Effector memory CD4-positive, alpha-beta T cell (primary cell): ENCODE results near the gene ATN1.

Experiments
- DNase-seq, 3 donors: peaks; one replicate each; pipeline ENCODE4 v3.0.0-alpha.2; 2020
- H3K27ac ChIP-seq: 2 replicates; pipeline ENCODE4 v1.7.0; 2013; ENCODE audit warnings: mild to moderate bottlenecking, low read length, moderate library complexity; ENCODE audit not compliant: insufficient read depth, poor library complexity, severe bottlenecking
- H3K27me3 ChIP-seq: replicated peaks from 2 replicates; pipeline ENCODE4 v1.7.0; 2013; ENCODE audit warnings: mild to moderate bottlenecking, low read length; ENCODE audit not compliant: insufficient read depth, control insufficient read depth, poor library complexity, severe bottlenecking
- H3K36me3 ChIP-seq: 2 replicates; pipeline ENCODE4 v1.7.0; 2013; ENCODE audit warnings: mild to moderate bottlenecking, low read length, moderate library complexity; ENCODE audit not compliant: control insufficient read depth, insufficient read depth
- H3K4me1 ChIP-seq: 2 replicates; pipeline ENCODE4 v1.7.0; 2013; ENCODE audit warnings: low read length, mild to moderate bottlenecking; ENCODE audit not compliant: control insufficient read depth, insufficient read depth, poor library complexity, severe bottlenecking
- H3K4me3 ChIP-seq: 2 replicates; pipeline ENCODE4 v1.7.0; 2013; ENCODE audit warnings: low read length, low read depth, mild to moderate bottlenecking; ENCODE audit not compliant: insufficient read depth, poor library complexity, severe bottlenecking
- H3K9me3 ChIP-seq: 2 replicates; pipeline ENCODE4 v1.7.0; 2013; ENCODE audit warnings: mild to moderate bottlenecking, low read length, moderate library complexity; ENCODE audit not compliant: control insufficient read depth

ATN1 gene

GRCh38 chr12:6925540-6926279 lies 2.0 kb upstream of the ATN1 start:
- Histone ChIP-seq H3K27me3 (no peaks in the 10 kb centered on the region), H3K4me3 (no peak overlapping the region)

DNA sequence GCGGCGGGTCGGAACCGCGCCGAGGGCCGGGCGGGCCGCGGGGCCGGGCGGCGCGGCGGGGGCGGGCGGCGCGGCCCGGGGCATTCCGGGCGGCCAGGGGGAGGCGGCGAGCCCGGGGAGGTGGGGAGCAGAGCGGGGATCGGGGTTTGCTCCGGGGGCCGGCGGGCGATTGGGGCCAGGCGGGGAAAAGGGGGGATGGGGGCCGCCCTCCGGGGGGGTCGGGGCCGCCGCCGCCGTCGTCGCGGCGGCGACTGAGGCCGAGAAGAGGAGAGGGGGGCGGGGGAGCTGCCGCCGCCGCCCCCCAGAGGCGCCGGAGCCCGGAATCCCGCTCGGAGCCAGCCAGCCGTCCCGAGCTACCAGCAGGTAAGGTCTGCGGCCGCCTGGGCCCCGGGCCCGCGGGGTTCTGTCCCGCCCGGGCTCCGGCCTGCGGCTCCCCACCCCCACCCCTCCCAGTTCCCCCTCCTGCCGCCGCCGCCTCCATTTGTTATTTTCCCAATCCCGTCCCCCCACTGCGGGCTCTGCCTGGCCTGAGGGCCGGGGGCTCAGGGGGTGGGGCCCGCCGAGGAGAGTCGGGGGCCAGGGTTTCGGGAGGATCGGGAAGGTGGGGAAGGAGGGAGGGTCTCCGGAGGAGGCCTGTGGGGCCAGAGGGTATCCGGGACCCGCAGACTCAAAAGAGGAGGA lies 403 bp downstream of the ATN1 start:
- no peak for DNase-seq
- H3K9me3 ChIP-seq: no peaks in the 10 kb centered on the region
- peaks cover 23% of the 10 kb centered on the region for H3K4me1 ChIP-seq
- H3K27ac ChIP-seq: peak overlapping the region; percentile 76
- H3K36me3 ChIP-seq: no peaks in the 10 kb centered on the region
- H3K4me3 ChIP-seq: peak overlapping the region; percentile 68
- no peaks in the 10 kb centered on the region for H3K27me3 ChIP-seq

More at GRCh38 chr12:6925540-6926279, 2.0 kb upstream of the ATN1 start:
- Histone ChIP-seq H3K4me1 (peaks cover 23% of the 10 kb centered on the region), H3K27ac (no peak overlapping the region), H3K9me3 (no peaks in the 10 kb centered on the region), H3K36me3 (peaks cover 22% of the 10 kb centered on the region)
- DNase-seq: no peak

DNA sequence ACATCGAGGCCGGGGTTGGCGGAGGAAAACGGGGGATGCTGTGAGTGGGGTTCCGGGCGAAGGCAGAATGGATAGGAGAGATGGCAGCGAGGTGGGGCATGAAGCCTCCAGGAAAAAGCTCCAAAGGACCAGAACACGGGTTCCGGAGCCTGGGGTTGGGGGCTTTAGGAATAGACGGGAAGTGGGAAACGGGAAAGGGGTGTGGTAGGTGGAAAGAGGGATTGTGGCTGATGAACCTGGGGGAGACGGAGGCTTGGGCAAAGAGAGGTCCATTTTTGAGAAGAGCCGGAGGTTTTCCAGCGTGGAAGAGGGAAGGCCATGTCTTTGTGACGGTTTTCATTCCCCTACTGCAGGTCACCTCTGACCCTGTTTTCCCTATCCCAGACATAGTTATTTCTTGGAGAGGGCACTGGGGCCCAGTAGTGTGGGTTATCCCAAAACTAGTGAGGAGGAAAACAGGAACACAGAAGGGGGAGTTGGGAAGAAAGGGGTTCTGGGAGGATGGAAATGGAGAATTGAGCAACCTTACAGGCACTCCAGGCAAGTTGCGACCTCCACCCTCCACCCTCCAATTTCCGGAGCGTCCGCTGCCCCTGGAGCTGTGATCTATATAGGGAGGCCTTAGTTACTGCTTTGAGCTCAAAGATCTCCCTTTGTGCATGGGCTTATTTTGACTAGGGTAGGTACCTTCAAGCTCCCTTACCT lies 1.1 kb downstream of the ATN1 start:
- Histone ChIP-seq H3K4me3 (peak overlapping the region; percentile 68), H3K4me1 (peaks cover 23% of the 10 kb centered on the region), H3K27ac (peak overlapping the region; percentile 76), H3K36me3 (no peaks in the 10 kb centered on the region), H3K27me3 (no peaks in the 10 kb centered on the region), H3K9me3 (no peaks in the 10 kb centered on the region)
- DNase-seq: no peak

DNA sequence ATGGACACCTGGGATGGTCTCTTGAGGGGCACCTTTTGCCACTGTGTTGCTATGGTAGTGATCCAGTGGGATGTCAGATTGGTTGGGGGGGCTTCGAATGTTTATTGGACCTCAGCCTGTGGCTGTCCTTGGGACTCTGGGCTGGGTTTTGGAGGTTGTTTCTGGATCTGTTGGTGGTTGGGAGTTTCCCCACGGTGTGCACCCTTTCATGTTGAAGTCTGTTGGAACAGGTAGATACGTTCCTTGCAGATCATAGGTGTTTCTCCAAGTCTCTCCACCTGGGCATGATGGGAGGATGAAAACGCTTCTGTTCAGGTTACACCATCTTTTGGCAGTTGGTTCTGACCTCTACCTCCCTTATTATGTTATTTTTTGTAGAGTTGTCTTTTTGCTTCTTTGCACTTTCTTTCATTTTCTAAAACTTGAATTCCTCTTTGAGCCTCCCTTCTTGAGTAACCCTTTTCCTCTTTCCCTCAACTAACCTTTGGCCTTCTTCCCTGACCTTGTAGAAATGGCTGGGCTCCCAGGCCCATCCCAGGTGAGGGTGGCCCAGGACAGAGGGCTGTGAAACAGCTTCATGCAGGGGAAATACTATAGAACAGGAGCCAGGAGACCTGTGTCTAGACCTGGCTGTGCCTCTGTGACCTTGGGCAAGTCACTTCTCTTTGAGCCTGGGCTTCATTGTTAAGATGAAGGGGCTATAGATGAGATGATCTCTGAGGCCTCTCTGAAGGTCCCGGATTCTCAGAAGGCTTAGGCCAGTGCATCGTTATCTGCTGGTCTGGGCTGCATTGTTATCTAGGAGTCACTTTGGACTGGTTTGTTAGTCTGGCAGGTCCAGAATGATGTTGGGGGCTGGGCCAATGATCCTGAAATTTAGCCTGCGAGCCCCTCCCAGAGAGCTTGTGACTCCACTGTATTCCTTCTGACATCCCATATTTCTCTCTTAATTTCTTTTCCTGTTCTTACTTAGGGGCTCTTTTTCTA lies 2.0 kb downstream of the ATN1 start:
- DNase-seq: no peak
- H3K27ac ChIP-seq: peak overlapping the region; percentile 76
- no peaks in the 10 kb centered on the region for H3K36me3 ChIP-seq
- H3K27me3 ChIP-seq: no peaks in the 10 kb centered on the region
- no peaks in the 10 kb centered on the region for H3K9me3 ChIP-seq
- H3K4me1 ChIP-seq: peaks cover 20% of the 10 kb centered on the region
- no peak overlapping the region for H3K4me3 ChIP-seq

DNA sequence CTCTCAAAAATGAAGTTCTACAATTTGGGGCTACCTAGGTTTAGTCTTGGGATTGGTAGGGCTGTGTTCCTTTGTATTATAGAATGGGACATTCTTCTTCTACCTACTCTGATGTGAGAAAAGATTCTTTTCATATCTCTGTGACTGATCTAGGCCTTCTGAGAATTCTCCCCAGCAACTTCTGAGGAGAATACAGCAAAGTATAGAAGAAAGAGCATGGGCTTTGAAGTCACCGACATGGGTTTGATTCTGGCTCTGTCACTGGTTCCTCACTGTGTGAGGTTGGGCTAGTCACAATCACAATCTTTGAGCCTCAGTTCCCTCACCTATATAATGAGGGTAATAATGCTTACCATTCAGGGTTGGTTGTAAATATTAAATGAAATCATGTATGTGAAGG lies 5.0 kb downstream of the ATN1 start:
- H3K36me3 ChIP-seq: peaks cover 9% of the 10 kb centered on the region
- no peaks in the 10 kb centered on the region for H3K27me3 ChIP-seq
- H3K4me1 ChIP-seq: peaks cover 32% of the 10 kb centered on the region
- no peaks in the 10 kb centered on the region for H3K9me3 ChIP-seq
- no peak for DNase-seq
- no peak overlapping the region for H3K27ac ChIP-seq
- H3K4me3 ChIP-seq: no peak overlapping the region

DNA sequence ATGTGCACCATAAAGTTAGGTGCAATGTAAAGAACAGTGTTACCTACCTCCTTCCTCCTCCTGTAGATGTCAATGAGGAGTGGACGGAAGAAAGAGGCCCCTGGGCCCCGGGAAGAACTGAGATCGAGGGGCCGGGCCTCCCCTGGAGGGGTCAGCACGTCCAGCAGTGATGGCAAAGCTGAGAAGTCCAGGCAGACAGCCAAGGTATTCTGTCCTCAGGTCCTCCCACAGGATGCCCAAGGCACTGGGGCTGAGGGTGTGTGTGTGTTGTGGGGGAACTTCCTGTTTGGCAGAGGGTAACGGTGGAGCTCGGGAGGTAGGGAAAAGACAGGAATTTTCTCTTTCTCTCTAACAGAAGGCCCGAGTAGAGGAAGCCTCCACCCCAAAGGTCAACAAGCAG lies 6.4 kb downstream of the ATN1 start:
- H3K9me3 ChIP-seq: no peaks in the 10 kb centered on the region
- peaks cover 9% of the 10 kb centered on the region for H3K36me3 ChIP-seq
- no peak overlapping the region for H3K27ac ChIP-seq
- no peak for DNase-seq
- no peaks in the 10 kb centered on the region for H3K27me3 ChIP-seq
- no peak overlapping the region for H3K4me3 ChIP-seq
- peaks cover 30% of the 10 kb centered on the region for H3K4me1 ChIP-seq

DNA sequence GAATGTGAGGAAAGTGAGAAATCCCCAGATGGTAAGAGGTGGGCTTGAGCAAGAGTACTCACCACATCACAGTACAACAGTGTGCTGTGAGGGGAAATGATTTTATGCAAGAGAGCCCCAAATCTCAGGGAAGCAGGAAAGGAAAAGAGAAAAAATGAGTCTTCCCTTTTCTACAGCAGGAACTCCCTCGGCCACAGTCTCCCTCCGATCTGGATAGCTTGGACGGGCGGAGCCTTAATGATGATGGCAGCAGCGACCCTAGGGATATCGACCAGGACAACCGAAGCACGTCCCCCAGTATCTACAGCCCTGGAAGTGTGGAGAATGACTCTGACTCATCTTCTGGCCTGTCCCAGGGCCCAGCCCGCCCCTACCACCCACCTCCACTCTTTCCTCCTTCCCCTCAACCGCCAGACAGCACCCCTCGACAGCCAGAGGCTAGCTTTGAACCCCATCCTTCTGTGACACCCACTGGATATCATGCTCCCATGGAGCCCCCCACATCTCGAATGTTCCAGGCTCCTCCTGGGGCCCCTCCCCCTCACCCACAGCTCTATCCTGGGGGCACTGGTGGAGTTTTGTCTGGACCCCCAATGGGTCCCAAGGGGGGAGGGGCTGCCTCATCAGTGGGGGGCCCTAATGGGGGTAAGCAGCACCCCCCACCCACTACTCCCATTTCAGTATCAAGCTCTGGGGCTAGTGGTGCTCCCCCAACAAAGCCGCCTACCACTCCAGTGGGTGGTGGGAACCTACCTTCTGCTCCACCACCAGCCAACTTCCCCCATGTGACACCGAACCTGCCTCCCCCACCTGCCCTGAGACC lies 7.8 kb downstream of the ATN1 start:
- H3K27ac ChIP-seq: peak overlapping the region; percentile 84
- no peaks in the 10 kb centered on the region for H3K9me3 ChIP-seq
- H3K36me3 ChIP-seq: peaks cover 9% of the 10 kb centered on the region
- no peaks in the 10 kb centered on the region for H3K27me3 ChIP-seq
- peaks cover 23% of the 10 kb centered on the region for H3K4me1 ChIP-seq
- no peak for DNase-seq
- no peak overlapping the region for H3K4me3 ChIP-seq

DNA sequence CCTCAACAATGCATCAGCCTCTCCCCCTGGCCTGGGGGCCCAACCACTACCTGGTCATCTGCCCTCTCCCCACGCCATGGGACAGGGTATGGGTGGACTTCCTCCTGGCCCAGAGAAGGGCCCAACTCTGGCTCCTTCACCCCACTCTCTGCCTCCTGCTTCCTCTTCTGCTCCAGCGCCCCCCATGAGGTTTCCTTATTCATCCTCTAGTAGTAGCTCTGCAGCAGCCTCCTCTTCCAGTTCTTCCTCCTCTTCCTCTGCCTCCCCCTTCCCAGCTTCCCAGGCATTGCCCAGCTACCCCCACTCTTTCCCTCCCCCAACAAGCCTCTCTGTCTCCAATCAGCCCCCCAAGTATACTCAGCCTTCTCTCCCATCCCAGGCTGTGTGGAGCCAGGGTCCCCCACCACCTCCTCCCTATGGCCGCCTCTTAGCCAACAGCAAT lies 8.5 kb downstream of the ATN1 start:
- DNase-seq: no peak
- peak overlapping the region; percentile 84 for H3K27ac ChIP-seq
- H3K36me3 ChIP-seq: peaks cover 9% of the 10 kb centered on the region
- H3K27me3 ChIP-seq: no peaks in the 10 kb centered on the region
- no peak overlapping the region for H3K4me3 ChIP-seq
- H3K4me1 ChIP-seq: peaks cover 23% of the 10 kb centered on the region
- no peaks in the 10 kb centered on the region for H3K9me3 ChIP-seq
